CD14-positive monocyte (primary cell): Measurements from ENCODE around the gene SMURF1. TPM values are rescaled to one million over a fixed set of nuclear protein-coding genes. Genes with fewer than 3 reads are reported as not detected.

Experiments used
- DNase-seq, 3 donors: peaks; one replicate each; pipeline ENCODE4 v3.0.0-alpha.2; 2011 to 2022
- H2AFZ ChIP-seq: 2 replicates; pipeline ENCODE4 v1.6.0; 2012; ENCODE audit warnings: mild to moderate bottlenecking, low read depth, low read length, inconsistent platforms; ENCODE audit not compliant: insufficient read depth, poor library complexity, severe bottlenecking
- H3K27ac ChIP-seq, 2 donors: 1 replicate in 1 of 2; 2 replicates in 1 of 2; pipeline ENCODE4 v1.5.1; 2012 to 2013; ENCODE audit warnings: low read length in 2 of 2, control low read depth in 1 of 2, inconsistent platforms in 1 of 2, low read depth in 1 of 2, mild to moderate bottlenecking in 1 of 2
- H3K27me3 ChIP-seq, 2 donors: one replicate each; pipeline versions ENCODE4 v1.6.0 to v1.6.1; 2011 to 2013; ENCODE audit warnings: low read length in 2 of 2; ENCODE audit not compliant: control insufficient read depth in 2 of 2, insufficient read depth in 2 of 2
- H3K36me3 ChIP-seq, 2 donors: replicated peaks in 1 of 2; 1 replicate in 1 of 2; 2 replicates in 1 of 2; pipeline versions ENCODE4 v1.5.1 to v1.6.1; 2012 to 2013; ENCODE audit warnings: low read length in 2 of 2, control low read depth in 1 of 2, inconsistent platforms in 1 of 2, mild to moderate bottlenecking in 1 of 2; ENCODE audit not compliant: insufficient read depth in 2 of 2, control insufficient read depth in 1 of 2
- H3K4me1 ChIP-seq, 2 donors: 1 replicate in 1 of 2; 2 replicates in 1 of 2; pipeline versions ENCODE4 v1.5.1 to v1.6.1; 2012 to 2013; ENCODE audit warnings: low read length in 2 of 2, control low read depth in 1 of 2, inconsistent platforms in 1 of 2, mild to moderate bottlenecking in 1 of 2, moderate library complexity in 1 of 2; ENCODE audit not compliant: insufficient read depth in 2 of 2, control insufficient read depth in 1 of 2
- H3K4me2 ChIP-seq: replicated peaks from 2 replicates; pipeline ENCODE3; 2012; ENCODE audit warnings: low read length, moderate library complexity, mild to moderate bottlenecking; ENCODE audit not compliant: poor library complexity, severe bottlenecking; ENCODE audit errors: extremely low read depth
- H3K4me3 ChIP-seq, 3 experiments: fragments of 200-600 bp in 1 of 3; sonication (generic) in 1 of 3; replicated peaks in 1 of 3; 1 replicate in 2 of 3; 2 replicates in 1 of 3; pipeline ENCODE4 v1.5.1; 2011 to 2013; ENCODE audit warnings: low read length in 3 of 3, mild to moderate bottlenecking in 3 of 3, control low read depth in 2 of 3, low read depth in 2 of 3, inconsistent platforms in 1 of 3, moderate library complexity in 1 of 3
- H3K79me2 ChIP-seq: 2 replicates; pipeline ENCODE4 v1.6.0; 2012; ENCODE audit warnings: mild to moderate bottlenecking, control low read depth, inconsistent platforms, low read length, moderate library complexity; ENCODE audit not compliant: insufficient read depth
- H3K9ac ChIP-seq: 2 replicates; pipeline ENCODE4 v1.6.0; 2017; ENCODE audit warnings: low read length, mild to moderate bottlenecking; ENCODE audit not compliant: insufficient read depth, poor library complexity, severe bottlenecking
- H3K9me3 ChIP-seq, 2 donors: replicated peaks in 1 of 2; 1 replicate in 1 of 2; 2 replicates in 1 of 2; pipeline versions ENCODE4 v1.5.1 to v1.6.1; 2012 to 2013; ENCODE audit warnings: low read length in 2 of 2, control low read depth in 1 of 2; ENCODE audit not compliant: control insufficient read depth in 1 of 2, insufficient read depth in 1 of 2
- H4K20me1 ChIP-seq: 2 replicates; pipeline ENCODE4 v1.6.0; 2012; ENCODE audit warnings: mild to moderate bottlenecking, low read length, control low read depth, moderate library complexity; ENCODE audit not compliant: insufficient read depth
- H3K27ac Mint-ChIP-seq, 7 donors: one replicate each; pipeline ENCODE4 v1.8.0; 2020; ENCODE audit warnings: mild to moderate bottlenecking in 7 of 7, mixed read lengths in 7 of 7, moderate library complexity in 6 of 7, inconsistent platforms in 2 of 7
- H3K27me3 Mint-ChIP-seq, 3 donors: one replicate each; pipeline ENCODE4 v1.8.0; 2021 to 2022; ENCODE audit warnings: low read depth in 3 of 3, mild to moderate bottlenecking in 3 of 3, mixed read lengths in 3 of 3, moderate library complexity in 3 of 3, inconsistent platforms in 1 of 3
- H3K36me3 Mint-ChIP-seq, 2 donors: one replicate each; pipeline ENCODE4 v1.8.0; 2020; ENCODE audit warnings: mixed read lengths in 2 of 2, inconsistent platforms in 1 of 2, mild to moderate bottlenecking in 1 of 2
- H3K4me1 Mint-ChIP-seq: one replicate; pipeline ENCODE4 v1.8.0; 2020; ENCODE audit warnings: mild to moderate bottlenecking, mixed read lengths
- H3K4me3 Mint-ChIP-seq, 2 donors: one replicate each; pipeline ENCODE4 v1.8.0; 2020; ENCODE audit warnings: mild to moderate bottlenecking in 2 of 2, mixed read lengths in 2 of 2, moderate library complexity in 1 of 2
- H3K9me3 Mint-ChIP-seq, 7 donors: one replicate each; pipeline ENCODE4 v1.8.0; 2020 to 2022; ENCODE audit warnings: mixed read lengths in 7 of 7, mild to moderate bottlenecking in 6 of 7, moderate library complexity in 6 of 7, inconsistent platforms in 2 of 7
- WGBS: methylation state at CpG from one replicate; pipeline ENCODE4 v1.1.5; 2013; ENCODE audit warnings: missing lambda C conversion rate; ENCODE audit not compliant: insufficient coverage; 5-methylcytosine and 5-hydroxymethylcytosine counted together
- intact Hi-C, 2 donors: fragments of 100-400 bp; cut with micrococcal nuclease; formaldehyde crosslinking; loops; one replicate each; pipeline versions ENCODE4 v1.15.0 to v1.15.1; 2023
- polyA plus RNA-seq, 3 donors: library from polyadenylated mRNA; depleted of rRNA in 1 of 3; unstranded in 2 of 3; stranded (reverse) in 1 of 3; fragments of 300-500 nt in 2 of 3; fragments of >200 nt in 1 of 3; fragmentation: Illumina TruSeq in 2 of 3; gene quantifications; 1 replicate in 2 of 3; 2 replicates in 1 of 3; pipeline ENCODE4 v1.2.3, GENCODE V29; 2012 to 2021
- TF ChIP-seq, protein P1 (sequence below): fragments of 200-600 bp; IDR thresholded peaks from one replicate; pipeline ENCODE4 v1.8.0; 2022; ENCODE audit warnings: antibody characterized with exemption, mild to moderate bottlenecking

The SMURF1 gene
- polyA plus RNA-seq, 3 donors = 0.48 to 15.8 (median 1.6) TPM

DNA sequence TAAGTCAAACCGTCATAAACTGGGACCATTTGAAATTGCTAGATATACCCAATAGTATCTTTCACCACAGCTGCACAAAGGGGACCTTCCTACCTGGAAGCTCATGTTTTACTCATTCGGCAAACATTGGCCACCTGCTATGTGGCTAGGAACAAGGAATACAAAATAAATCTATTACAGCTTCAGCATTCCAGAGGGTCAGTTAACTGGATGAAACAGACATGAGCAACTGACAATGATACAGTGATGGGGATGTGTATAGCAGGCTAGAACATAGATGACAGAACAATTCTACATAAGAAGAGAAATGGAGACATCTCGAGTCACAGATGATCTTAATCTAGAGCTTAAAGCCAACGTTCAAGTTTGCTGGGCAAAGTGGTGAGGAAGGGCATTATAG is 3.1 kb upstream of the SMURF1 start:
- peaks cover 13% of the 10 kb centered on the region for H4K20me1 ChIP-seq
- no peak overlapping the region for H3K4me3 ChIP-seq
- no peaks in the 10 kb centered on the region for H3K27me3 ChIP-seq
- H3K9me3 ChIP-seq = no peaks in the 10 kb centered on the region
- TF ChIP-seq, protein P1, sequence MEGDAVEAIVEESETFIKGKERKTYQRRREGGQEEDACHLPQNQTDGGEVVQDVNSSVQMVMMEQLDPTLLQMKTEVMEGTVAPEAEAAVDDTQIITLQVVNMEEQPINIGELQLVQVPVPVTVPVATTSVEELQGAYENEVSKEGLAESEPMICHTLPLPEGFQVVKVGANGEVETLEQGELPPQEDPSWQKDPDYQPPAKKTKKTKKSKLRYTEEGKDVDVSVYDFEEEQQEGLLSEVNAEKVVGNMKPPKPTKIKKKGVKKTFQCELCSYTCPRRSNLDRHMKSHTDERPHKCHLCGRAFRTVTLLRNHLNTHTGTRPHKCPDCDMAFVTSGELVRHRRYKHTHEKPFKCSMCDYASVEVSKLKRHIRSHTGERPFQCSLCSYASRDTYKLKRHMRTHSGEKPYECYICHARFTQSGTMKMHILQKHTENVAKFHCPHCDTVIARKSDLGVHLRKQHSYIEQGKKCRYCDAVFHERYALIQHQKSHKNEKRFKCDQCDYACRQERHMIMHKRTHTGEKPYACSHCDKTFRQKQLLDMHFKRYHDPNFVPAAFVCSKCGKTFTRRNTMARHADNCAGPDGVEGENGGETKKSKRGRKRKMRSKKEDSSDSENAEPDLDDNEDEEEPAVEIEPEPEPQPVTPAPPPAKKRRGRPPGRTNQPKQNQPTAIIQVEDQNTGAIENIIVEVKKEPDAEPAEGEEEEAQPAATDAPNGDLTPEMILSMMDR = no peak
- H3K79me2 ChIP-seq = peaks cover 11% of the 10 kb centered on the region
- H2AFZ ChIP-seq = no peak overlapping the region
- H3K4me1 Mint-ChIP-seq = peaks cover 16% of the 10 kb centered on the region
- no peak overlapping the region for H3K4me2 ChIP-seq
- H3K36me3 Mint-ChIP-seq = no peaks in the 10 kb centered on the region
- no peak overlapping the region for H3K4me3 Mint-ChIP-seq
- H3K27me3 Mint-ChIP-seq = peaks cover 0 to 4% (median 0%) of the 10 kb centered on the region in 3 donors
- no peak overlapping the region for H3K9ac ChIP-seq
- peaks cover 0 to 3% (median 0%) of the 10 kb centered on the region in 7 donors for H3K9me3 Mint-ChIP-seq
- no peak overlapping the region for H3K27ac ChIP-seq
- no peak overlapping the region for H3K27ac Mint-ChIP-seq
- 50% methylated on average over 1 of the region's 4 CpGs for WGBS
- H3K36me3 ChIP-seq = no peaks in the 10 kb centered on the region
- peaks cover 15 to 19% of the 10 kb centered on the region in 2 donors for H3K4me1 ChIP-seq
- DNase-seq = no peak
- intact Hi-C loops = no loop called here

DNA sequence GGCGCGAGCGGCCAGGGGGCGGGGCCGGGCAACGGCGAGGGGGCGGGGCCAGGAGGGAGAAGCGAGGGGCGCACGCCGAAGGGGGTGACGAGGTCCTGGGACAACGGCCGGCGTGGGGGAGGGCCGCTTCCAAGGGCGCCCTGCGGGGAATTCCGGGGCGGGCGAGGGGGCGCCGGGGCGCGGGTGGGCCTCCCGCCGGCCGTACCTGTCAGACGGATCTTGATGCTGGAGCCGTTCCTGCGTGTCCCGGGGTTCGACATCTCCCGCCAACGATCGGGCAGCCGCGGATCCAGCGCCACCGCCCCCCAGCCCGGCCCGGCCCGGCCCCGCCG is 421 bp downstream of the SMURF1 start:
- Mint-ChIP-seq H3K4me3 (peak overlapping the region; percentile 82 to 85), H3K27ac (peak overlapping the region in 5 of 7 donors; percentile 59 to 92 (median 85)), H3K9me3 (no peaks in the 10 kb centered on the region), H3K27me3 (peaks cover 0 to 4% (median 0%) of the 10 kb centered on the region in 3 donors), H3K36me3 (peaks cover 0 to 4% of the 10 kb centered on the region in 2 donors), H3K4me1 (peaks cover 42% of the 10 kb centered on the region)
- no peaks in the 10 kb centered on the region for H3K36me3 ChIP-seq
- H4K20me1 ChIP-seq = peaks cover 48% of the 10 kb centered on the region
- intact Hi-C loops = loop anchor here in 1 of 2 donors (5.0 kb wide), 1 partner anchor 184 kb away; the partner anchor contains the start of gene ARPC1A
- peak overlapping the region; percentile 32 to 97 (median 94) for H3K4me3 ChIP-seq
- H3K9ac ChIP-seq = peak overlapping the region; percentile 90
- H3K27me3 ChIP-seq = no peaks in the 10 kb centered on the region
- TF ChIP-seq, protein P1 = no peak
- DNase-seq = no peak
- H3K4me2 ChIP-seq = peak overlapping the region; percentile 76
- peak overlapping the region; percentile 68 for H2AFZ ChIP-seq
- H3K4me1 ChIP-seq = peaks cover 17 to 33% of the 10 kb centered on the region in 2 donors
- no peaks in the 10 kb centered on the region for H3K9me3 ChIP-seq
- WGBS = under 1% methylated on average over 43 of the region's 46 CpGs
- peak overlapping the region; percentile 48 to 77 for H3K27ac ChIP-seq
- H3K79me2 ChIP-seq = peaks cover 46% of the 10 kb centered on the region
